Fibroblast of the aortic adventitia (primary cell): ENCODE data around the gene PLAGL2. TPM values are rescaled to one million over a fixed set of nuclear protein-coding genes. Genes with fewer than 3 reads are reported as not detected.

ENCODE experiments used
- DNase-seq: peaks from one replicate; pipeline ENCODE4 v3.0.0-alpha.2; 2010; ENCODE audit warnings: low read depth
- H3K4me3 ChIP-seq: 2 replicates; pipeline ENCODE4 v1.5.1; 2011; ENCODE audit warnings: low read depth, mild to moderate bottlenecking, control low read depth, low read length, moderate library complexity
- total RNA-seq: library from RNA; depleted of rRNA; stranded (reverse); fragments of >200 nt; gene quantifications from 2 replicates; pipeline ENCODE4 v1.2.3, GENCODE V29; 2012; ENCODE audit warnings: low replicate concordance
- TF ChIP-seq, protein P1 (sequence below): IDR thresholded peaks from 2 replicates; pipeline ENCODE4 v1.5.1; 2011; ENCODE audit warnings: mild to moderate bottlenecking, low read length, control low read depth, inconsistent platforms; ENCODE audit not compliant: insufficient read depth

The PLAGL2 gene
- total RNA-seq, 1 donor = 4.2 TPM

GRCh38 chr20:32189691-32190615, 17.6 kb downstream of the PLAGL2 start:
- peak overlapping the region; percentile 61 for H3K4me3 ChIP-seq
- DNase-seq = peak; percentile 29
- TF ChIP-seq, protein P1, sequence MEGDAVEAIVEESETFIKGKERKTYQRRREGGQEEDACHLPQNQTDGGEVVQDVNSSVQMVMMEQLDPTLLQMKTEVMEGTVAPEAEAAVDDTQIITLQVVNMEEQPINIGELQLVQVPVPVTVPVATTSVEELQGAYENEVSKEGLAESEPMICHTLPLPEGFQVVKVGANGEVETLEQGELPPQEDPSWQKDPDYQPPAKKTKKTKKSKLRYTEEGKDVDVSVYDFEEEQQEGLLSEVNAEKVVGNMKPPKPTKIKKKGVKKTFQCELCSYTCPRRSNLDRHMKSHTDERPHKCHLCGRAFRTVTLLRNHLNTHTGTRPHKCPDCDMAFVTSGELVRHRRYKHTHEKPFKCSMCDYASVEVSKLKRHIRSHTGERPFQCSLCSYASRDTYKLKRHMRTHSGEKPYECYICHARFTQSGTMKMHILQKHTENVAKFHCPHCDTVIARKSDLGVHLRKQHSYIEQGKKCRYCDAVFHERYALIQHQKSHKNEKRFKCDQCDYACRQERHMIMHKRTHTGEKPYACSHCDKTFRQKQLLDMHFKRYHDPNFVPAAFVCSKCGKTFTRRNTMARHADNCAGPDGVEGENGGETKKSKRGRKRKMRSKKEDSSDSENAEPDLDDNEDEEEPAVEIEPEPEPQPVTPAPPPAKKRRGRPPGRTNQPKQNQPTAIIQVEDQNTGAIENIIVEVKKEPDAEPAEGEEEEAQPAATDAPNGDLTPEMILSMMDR = no peak

DNA sequence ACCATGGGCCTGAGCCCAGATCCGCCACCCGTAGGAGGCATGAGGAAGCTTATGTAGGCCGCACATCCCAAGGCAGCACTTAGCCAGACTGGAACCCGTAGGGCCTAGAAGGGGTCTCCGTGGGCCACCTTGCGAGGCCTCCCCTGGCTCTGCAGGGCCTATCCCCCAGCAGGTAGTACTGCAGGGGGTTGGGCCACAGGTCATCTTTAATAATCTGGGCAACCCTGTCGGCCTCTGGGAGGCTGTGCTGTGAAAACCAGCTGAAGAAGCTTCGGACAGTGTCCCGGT, 18.5 kb downstream of the PLAGL2 start:
- H3K4me3 ChIP-seq = no peak overlapping the region
- TF ChIP-seq, protein P1 = no peak
- DNase-seq = no peak

GRCh38 chr20:32188376-32189122, 19.0 kb downstream of the PLAGL2 start:
- TF ChIP-seq, protein P1 = no peak
- H3K4me3 ChIP-seq = no peak overlapping the region
- DNase-seq = no peak

DNA sequence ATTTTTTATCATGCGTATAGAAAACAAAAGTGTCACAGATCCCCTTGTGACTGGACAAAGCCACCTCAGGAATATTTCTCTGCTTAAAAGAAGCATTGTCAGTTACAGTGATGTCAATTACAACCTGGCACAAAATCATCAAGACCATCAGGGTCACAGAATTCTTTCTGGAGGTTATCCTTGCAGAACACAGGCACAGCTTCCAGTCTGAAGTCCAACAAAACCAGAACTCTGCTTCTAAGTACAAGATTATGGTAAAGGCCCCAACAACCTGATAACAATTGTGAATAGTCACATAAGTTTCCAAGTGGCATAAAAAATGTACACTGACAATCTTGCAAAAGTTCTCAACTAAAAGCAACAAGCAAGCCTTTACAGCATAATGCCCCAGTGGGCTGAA, 21.0 kb downstream of the PLAGL2 start:
- no peak overlapping the region for H3K4me3 ChIP-seq
- TF ChIP-seq, protein P1 = no peak
- DNase-seq = no peak

DNA sequence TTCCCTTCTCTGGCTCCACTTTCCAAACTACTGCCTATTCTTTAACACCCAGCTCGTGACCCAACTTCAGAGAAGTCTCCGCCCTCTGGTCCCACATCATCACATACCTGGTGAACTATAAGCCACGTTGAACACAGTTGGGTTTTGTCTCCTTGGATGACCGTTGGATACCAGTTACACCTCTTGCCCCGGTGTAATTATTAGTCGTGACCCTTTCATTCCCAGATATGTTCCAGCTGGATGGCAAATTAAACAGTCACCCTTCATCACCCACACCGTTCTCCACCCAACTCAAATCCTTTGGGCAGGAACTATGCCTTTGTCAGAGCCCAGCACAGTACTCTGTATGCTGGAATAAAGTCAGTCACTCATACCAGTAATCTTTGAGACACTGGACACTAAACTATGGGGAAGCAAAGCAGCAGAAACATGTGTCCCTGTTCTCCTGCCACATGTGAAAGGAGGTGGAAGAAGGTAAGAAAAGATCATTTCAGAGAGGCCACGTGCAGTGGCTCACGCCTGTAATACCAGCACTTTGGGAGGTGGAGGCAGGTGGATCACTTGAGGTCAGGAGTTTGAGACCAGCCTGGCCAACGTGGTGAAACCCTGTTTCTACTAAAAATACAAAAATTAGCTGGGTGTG, 22.5 kb downstream of the PLAGL2 start:
- TF ChIP-seq, protein P1 = no peak
- no peak for DNase-seq
- no peak overlapping the region for H3K4me3 ChIP-seq

DNA sequence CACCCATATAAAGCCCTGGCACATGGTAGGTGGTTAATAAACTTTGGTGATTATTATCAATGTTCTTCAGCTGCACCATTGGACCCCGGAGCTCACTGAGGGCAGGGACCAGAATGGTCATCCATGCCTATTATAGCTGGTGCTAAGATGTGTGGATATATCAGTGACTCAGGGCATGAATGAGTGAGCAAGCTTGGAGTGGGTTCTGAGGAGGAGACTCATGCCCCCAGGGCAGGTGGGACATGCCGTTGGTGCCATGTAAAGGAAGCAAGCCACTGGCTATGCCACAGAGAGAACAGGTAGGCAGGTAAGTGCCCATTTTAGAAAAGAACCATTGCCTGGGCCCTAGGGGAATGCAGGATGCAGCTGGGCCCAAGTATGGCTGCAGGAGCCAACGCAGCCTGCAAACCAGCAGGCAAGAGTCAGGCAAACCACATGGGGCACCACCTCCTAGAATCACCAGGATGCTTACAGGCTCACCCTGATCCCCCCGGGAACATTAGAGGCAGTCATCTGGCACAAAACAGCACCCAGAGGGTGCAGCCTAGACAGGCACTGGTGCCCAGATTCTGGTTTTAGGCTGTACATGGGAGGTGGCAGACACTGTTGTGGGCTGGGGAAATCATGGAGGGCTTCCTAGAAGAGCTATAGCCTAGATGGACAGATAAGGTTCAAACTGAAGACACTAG, 23.5 kb downstream of the PLAGL2 start:
- H3K4me3 ChIP-seq = no peak overlapping the region
- TF ChIP-seq, protein P1 = no peak

More for the DNA sequence above, 23.5 kb downstream of the PLAGL2 start:
- no peak for DNase-seq
